Middle frontal gyrus (tissue), 1 donor: ENCODE results near the gene PRDM5.

Experiments used
- DNase-seq: peaks from one replicate; pipeline ENCODE4 v3.0.0-alpha.2; 2015; ENCODE audit warnings: low spot score; ENCODE audit errors: extremely low spot score

PRDM5 gene

GRCh38 chr4:120821977-120822376 lies 100.5 kb downstream of the PRDM5 start:
- DNase-seq, result no peak

- no peak for DNase-seq
These were observed 101.5 kb downstream of the PRDM5 start for GRCh38 chr4:120821029-120821428.

- DNase-seq, result no peak
These were observed 102.6 kb downstream of the PRDM5 start for GRCh38 chr4:120819805-120820437.

- DNase-seq, result no peak
These were observed 106.1 kb downstream of the PRDM5 start for GRCh38 chr4:120816296-120816965.

GRCh38 chr4:120815361-120815760 lies 107.2 kb downstream of the PRDM5 start:
- DNase-seq, result no peak

GRCh38 chr4:120814886-120815285 lies 107.6 kb downstream of the PRDM5 start:
- no peak for DNase-seq

DNA sequence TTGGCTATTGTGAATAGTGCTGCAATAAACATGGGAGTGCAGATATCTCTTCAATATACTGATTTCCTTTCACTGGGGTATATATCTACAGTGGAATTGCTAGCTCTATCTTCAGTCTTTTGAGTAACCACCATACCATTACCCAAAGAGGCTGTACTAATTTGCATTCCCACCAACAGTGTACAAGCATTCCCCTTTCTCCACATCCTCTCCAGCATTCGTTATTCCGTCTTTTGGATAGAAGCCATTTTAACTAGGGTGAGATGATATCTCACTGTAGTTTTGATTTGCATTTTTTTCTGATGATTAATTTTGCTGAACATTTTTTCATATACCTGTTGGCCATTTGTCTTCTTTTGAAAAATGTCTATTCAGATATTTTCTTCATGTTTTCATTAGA lies 110.3 kb downstream of the PRDM5 start:
- no peak for DNase-seq

- no peak for DNase-seq
These were observed 113.0 kb downstream of the PRDM5 start for GRCh38 chr4:120809518-120809917.

- DNase-seq, result no peak
These were observed 113.9 kb downstream of the PRDM5 start for GRCh38 chr4:120808475-120809141.

DNA sequence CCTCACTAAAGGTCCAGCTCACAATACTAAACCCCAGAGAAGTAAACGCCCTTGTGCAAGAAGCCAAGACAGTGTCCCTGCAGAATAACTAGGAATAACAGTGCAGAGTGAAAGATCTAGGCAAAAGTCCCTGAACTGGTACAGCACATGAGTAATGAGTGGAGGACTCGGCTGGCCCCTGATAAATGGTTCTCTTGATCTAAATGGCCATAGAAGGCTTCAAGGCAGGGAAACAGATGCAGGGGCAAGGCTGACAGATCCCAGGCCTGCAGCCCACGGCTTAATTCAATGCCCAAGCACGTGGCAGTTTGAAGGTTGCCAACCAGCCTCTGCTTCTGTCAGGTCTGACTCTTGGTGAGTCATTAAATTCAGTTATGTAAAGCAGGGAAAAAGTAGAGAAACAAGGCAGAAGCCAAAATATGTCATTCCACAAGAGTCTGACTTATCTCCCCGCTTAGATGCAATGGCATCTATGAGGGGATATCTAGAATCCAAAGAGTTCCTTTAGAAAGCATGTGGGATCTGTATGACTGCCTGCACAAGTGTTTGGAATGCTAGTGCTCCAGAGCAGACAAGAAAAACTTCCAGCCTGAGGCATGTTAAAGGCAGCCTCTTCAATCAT lies 121.3 kb downstream of the PRDM5 start:
- DNase-seq, result no peak

- no peak for DNase-seq
These were observed 124.0 kb downstream of the PRDM5 start for GRCh38 chr4:120798570-120798969.

GRCh38 chr4:120796271-120796670 lies 126.3 kb downstream of the PRDM5 start:
- no peak for DNase-seq

DNA sequence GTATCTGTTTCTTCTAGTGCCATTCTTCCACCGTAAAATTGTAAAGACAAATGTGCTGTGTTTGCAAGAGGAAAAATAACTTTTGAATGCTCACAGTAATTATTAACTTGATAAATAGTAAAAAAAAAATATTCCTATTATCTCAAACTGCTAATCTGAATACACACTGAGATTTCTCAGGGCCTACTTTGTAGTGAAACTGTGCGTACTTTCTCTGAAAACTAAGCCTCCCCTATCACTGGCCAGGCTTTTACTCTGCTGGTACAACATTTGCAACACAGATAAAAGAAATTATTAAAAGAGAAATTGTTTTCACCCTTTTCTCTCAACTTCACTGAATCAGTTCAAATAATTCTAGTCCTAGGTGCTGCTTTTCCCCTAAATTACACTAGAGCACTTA lies 137.3 kb downstream of the PRDM5 start:
- DNase-seq, result no peak

DNA sequence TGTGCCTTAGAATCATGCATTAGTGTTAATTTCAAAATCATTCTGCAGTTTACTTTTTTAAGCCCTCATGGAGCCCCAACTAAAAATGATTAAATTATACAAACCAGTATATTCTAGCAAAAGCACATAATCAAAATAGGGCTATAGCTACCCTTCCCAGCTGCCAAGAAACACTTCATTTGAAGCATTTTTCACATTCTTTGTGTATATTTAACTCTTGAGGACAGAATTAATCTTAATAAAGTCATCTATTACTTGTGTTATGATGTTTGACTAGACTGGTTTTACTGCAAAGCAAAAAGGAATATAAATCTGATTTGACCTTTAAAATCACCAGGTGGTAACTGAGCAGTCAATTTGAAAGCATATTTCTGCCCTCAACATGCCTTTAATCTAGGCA lies 145.1 kb downstream of the PRDM5 start:
- no peak for DNase-seq

DNA sequence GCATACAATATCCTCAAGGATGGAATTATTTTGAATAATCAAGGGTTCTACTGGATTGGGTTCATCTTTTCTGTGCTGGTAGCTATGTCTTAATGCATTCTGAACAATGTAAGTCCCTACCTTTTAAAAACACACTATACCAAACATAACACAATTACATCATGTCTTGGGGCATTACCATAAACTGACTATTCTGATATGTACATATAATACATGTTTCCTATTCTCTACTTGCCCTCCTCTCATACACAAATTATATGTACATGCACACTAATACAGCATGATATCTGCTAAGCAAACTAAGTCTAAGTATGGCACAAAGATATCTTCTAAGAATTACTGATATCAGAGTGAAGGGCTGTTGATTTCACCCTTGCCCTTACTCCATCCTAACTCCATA lies 147.1 kb downstream of the PRDM5 start:
- DNase-seq, result no peak

- no peak for DNase-seq
These were observed 148.9 kb downstream of the PRDM5 start for GRCh38 chr4:120773641-120774040.

- DNase-seq, result no peak
These were observed 150.6 kb downstream of the PRDM5 start for GRCh38 chr4:120771907-120772306.

GRCh38 chr4:120770897-120771296 lies 151.6 kb downstream of the PRDM5 start:
- DNase-seq, result no peak

- DNase-seq, result no peak
These were observed 153.3 kb downstream of the PRDM5 start for GRCh38 chr4:120769227-120769626.

DNA sequence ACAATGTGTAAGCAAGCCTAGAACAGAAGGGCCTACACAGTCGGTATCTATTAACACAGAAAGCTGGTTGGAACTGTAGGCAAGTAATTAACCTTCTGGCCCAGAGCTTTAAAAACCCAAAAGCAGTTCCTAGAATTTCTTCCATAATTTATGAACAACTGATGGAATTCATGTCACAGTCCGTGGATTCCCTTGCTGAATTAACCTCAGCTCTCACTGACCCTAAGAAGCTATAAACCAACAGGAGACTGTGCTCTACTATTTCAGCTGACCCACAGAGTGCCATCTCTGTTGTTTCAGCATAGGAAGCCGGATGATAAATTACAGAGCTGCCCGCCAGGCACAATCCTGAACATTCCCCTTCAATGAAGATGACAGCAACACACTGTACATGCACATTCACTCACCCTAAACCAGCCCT lies 157.3 kb downstream of the PRDM5 start:
- DNase-seq, result no peak

DNA sequence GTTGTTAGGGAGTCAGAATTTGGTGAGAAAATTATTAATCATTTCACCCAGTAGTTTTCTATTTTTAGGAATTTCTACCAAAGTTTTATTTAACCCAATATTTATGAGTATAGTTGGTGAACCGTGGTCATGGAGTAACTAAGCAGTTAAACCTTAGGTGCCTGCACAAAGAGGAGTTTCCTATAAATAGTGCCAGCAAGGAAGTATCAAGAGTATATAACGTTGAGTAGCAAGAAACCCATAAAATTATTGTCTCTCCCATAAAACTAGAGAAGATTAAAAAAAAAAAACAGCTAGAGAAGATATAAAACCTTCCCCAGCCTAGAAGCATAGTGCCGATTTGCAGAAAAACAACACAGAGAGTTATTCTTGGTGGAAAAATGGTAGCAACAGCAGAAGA lies 158.9 kb downstream of the PRDM5 start:
- no peak for DNase-seq

GRCh38 chr4:120761070-120761469 lies 161.5 kb downstream of the PRDM5 start:
- DNase-seq, result no peak
